ENCODE measurements around the gene USP36.

DNA sequence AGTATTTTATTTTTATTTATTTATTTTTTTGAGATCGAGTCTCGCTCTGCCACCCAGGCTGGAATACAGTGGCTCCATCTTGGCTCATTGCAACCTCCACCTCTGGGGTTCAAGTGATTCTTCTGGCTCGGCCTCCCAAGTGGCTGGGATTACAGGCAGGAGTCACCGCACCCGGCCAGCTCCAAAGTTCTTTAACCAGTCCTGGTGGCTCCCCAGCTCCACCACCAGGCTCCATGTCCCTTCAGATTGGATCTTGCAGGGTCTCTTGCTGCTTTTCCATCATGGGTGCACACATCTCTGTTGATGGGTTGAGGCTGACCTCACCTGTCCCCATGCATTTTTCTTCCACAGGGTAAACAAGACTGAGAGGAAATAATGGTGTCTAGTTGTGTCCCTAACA is 8.4 kb upstream of the USP36 start:
- TF ChIP-seq, protein P1, sequence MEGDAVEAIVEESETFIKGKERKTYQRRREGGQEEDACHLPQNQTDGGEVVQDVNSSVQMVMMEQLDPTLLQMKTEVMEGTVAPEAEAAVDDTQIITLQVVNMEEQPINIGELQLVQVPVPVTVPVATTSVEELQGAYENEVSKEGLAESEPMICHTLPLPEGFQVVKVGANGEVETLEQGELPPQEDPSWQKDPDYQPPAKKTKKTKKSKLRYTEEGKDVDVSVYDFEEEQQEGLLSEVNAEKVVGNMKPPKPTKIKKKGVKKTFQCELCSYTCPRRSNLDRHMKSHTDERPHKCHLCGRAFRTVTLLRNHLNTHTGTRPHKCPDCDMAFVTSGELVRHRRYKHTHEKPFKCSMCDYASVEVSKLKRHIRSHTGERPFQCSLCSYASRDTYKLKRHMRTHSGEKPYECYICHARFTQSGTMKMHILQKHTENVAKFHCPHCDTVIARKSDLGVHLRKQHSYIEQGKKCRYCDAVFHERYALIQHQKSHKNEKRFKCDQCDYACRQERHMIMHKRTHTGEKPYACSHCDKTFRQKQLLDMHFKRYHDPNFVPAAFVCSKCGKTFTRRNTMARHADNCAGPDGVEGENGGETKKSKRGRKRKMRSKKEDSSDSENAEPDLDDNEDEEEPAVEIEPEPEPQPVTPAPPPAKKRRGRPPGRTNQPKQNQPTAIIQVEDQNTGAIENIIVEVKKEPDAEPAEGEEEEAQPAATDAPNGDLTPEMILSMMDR (IDR thresholded peaks at IDR 0.05; ENCODE audit: low read depth, low read length), result no peak
- TF ChIP-seq EZH2phosphoT487 (IDR thresholded peaks at IDR 0.05; ENCODE audit: low read depth), result no peak
